HG02798 (cell line): ENCODE results near the gene SAXO2.
"Not testable (repeated sequence)": the region's sequence is repeated elsewhere in the genome, so short reads cannot be mapped to it uniquely, and the experiment has no call there.

Experiments used
- ATAC-seq: cut with Tn5 transposase; IDR thresholded peaks from one replicate; pipeline ENCODE4 v1.9.1; 2021; ENCODE audit warnings: mild to moderate bottlenecking; ENCODE audit not compliant: unreplicated experiment, poor library complexity

The SAXO2 gene

GRCh38 chr15:82332711-82333602 lies 70.3 kb downstream of the SAXO2 start:
- not testable (repeated sequence) for ATAC-seq

DNA sequence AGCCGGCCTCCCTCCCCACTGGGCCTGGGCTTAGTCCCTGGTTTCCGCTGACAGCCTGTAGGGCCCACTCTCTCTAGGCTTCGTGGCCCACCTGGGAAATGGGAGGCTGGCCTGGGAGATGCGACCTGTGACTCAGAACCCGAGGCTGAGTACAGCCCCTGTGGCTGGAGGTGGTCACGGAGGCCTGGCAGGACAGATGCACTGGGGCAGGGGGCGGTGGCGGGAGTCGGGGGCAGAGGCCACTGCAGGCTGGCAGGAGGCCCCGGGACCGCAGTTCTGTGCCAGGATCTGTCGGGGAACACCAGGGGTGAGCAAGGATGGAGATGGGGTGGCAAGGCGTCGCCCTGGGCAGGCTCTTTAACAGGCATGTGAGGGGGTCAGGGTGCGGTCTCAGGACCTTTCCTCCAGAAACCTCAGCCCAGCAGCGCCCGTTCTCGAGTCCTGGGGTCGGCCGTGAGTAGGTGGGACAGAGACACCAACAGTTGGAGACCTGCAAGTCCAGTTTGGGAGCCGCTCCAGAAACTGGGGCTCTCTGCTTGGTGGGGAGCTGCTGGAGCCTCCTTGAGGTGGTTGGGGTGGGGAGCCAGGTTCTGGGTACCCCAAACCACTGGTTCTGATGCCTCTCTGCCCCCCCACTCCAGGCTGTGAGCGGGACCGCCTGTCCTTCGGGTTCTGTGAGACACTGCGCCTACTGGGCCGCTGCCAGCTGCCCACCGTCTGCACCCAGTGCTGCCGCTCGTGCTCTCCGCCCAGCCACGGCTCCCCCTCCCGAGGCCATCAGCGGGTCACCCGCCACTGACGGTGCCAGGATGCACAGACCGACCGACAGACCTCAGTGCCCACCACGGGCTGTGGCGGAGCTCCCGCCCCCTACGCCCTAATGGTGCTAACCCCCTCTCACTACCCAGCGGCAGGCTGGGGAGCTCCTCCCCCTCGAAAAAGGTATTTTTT lies 71.3 kb downstream of the SAXO2 start:
- not testable (repeated sequence) for ATAC-seq
